GM12878 (cell line): Measurements from ENCODE around the gene IQGAP1. TPM values are rescaled to one million over a fixed set of nuclear protein-coding genes. Genes with fewer than 3 reads are reported as not detected.
A peak's percentile ranks its signal among the peaks of the same experiment; 100 is the strongest.

Experiments
- ATF2 ChIP-seq: IDR thresholded peaks from 2 replicates; pipeline ENCODE4 v1.6.1; 2012; ENCODE audit warnings: low read length, inconsistent platforms
- SPI1 ChIP-seq: IDR thresholded peaks from 2 replicates; pipeline ENCODE4 v1.6.1; 2011; ENCODE audit warnings: low read depth, mild to moderate bottlenecking, low read length, moderate library complexity, borderline replicate concordance; ENCODE audit not compliant: insufficient read depth
- polyA plus RNA-seq, 11 experiments: library from polyadenylated mRNA; depleted of rRNA in 4 of 11; unstranded in 6 of 11; stranded (reverse) in 5 of 11; fragments of >200 nt; fragmentation: Nextera tagmentation in 4 of 11; fragmentation: Illumina TruSeq in 1 of 11; extraction: Ambion mirVana in 4 of 11; extraction: Trizol in 1 of 11; gene quantifications; 1 replicate in 1 of 11; 2 replicates in 10 of 11; pipeline versions ENCODE4 v1.2.1 to v1.2.3, GENCODE V29; 2011 to 2016; ENCODE audit warnings: inconsistent platforms in 2 of 11, missing spikeins in 2 of 11, low read depth in 1 of 11
- small RNA-seq: library from RNA; depleted of rRNA; stranded (forward); fragments of <200 nt; gene quantifications from one replicate; pipeline ENCODE3, GENCODE V24; 2014
- total RNA-seq, 4 experiments: library from RNA; depleted of rRNA in 3 of 4; stranded (reverse); fragments of >200 nt in 3 of 4; fragmentation: Illumina TruSeq in 1 of 4; extraction: Trizol in 1 of 4; gene quantifications; 2 replicates each; pipeline versions ENCODE4 v1.2.1 to v1.2.3, GENCODE V29; 2013 to 2021
- TF ChIP-seq, protein P1 (sequence below): IDR thresholded peaks from 2 replicates; pipeline ENCODE4 v1.6.1; 2011; ENCODE audit warnings: low read depth, mild to moderate bottlenecking, low read length, moderate library complexity, borderline replicate concordance; ENCODE audit errors: extremely low read depth

IQGAP1 gene
- total and polyA plus RNA-seq, 10 of the 15 experiments (the other 5 are each of a cell fraction or from before 2014, with no cell fraction given), result 65.2 to 250 (median 112) TPM

DNA sequence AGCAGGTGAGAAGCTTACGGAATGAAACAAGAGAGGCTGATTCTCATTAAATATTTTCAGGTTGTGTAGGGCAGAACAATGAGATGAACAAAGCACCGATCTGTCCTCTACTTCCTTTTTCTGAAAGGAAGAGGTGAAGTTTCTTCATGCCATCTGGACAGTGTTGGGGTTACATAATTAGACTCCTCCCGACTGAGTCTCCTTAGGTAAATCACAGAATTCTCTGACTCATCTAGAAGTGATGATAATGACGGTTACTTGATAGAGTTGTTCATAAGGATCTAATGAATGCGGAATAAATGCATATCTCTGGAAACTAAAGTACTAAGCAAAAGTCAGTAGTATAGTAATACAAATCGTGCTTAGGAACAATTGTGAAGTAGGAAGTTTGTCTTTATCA lies 162.9 kb downstream of the IQGAP1 start (continued):
- TF ChIP-seq SPI1 (0 out of 2 replicates have a peak, but pooled peaks have one; percentile 11), ATF2 (no peak)
- TF ChIP-seq, protein P1, sequence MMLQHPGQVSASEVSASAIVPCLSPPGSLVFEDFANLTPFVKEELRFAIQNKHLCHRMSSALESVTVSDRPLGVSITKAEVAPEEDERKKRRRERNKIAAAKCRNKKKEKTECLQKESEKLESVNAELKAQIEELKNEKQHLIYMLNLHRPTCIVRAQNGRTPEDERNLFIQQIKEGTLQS, result no peak

Small RNAs within 50 kb of the gene (small RNA-seq; reads per million reads assigned to genes)
- not detected for gene NDUFA3P4

Other genes starting within 250 kb of the IQGAP1 start
- gene SEMA4B, start 186.9 kb upstream of the IQGAP1 start, total RNA-seq (2014; rRNA removed), result 10.4 and 13.4 TPM in 2 replicates
- 7.7 and 8.8 TPM in 2 replicates for gene SEMA4B, start 186.9 kb upstream of the IQGAP1 start, total RNA-seq (2014; rRNA removed; fragmentation: Illumina TruSeq; extraction: Trizol)
- gene SEMA4B, start 186.9 kb upstream of the IQGAP1 start, total RNA-seq (2021), result 23.5 and 26.0 TPM in 2 replicates
- 3.9 and 8.7 TPM in 2 replicates for gene SEMA4B, start 186.9 kb upstream of the IQGAP1 start, polyA plus RNA-seq (2011; rRNA removed)
- 3.7 and 8.1 TPM in 2 replicates for gene SEMA4B, start 186.9 kb upstream of the IQGAP1 start, polyA plus RNA-seq (2014; fragmentation: Illumina TruSeq; extraction: Trizol)
- gene SEMA4B, start 186.9 kb upstream of the IQGAP1 start, polyA plus RNA-seq (2014; fragmentation: Nextera tagmentation; extraction: Ambion mirVana), result 1 to 10 TPM in 1 of 2 experiments, under 1 TPM in 1; 0.87 to 1.4 TPM
- 16.3 and 18.1 TPM in 2 replicates for gene SEMA4B, start 186.9 kb upstream of the IQGAP1 start, polyA plus RNA-seq (2014; rRNA removed)
- 10 to 100 TPM in 1 of 2 experiments, 1 to 10 TPM in 1; 10.0 to 10.8 TPM for gene SEMA4B, start 186.9 kb upstream of the IQGAP1 start, polyA plus RNA-seq (2016; fragmentation: Nextera tagmentation; extraction: Ambion mirVana)
- gene CIB1, start 154.3 kb upstream of the IQGAP1 start, total RNA-seq (2014; rRNA removed), result 67.1 and 73.8 TPM in 2 replicates
- gene CIB1, start 154.3 kb upstream of the IQGAP1 start, total RNA-seq (2014; rRNA removed; fragmentation: Illumina TruSeq; extraction: Trizol), result 51.4 and 53.0 TPM in 2 replicates
- 80.8 and 88.8 TPM in 2 replicates for gene CIB1, start 154.3 kb upstream of the IQGAP1 start, total RNA-seq (2021)
- gene CIB1, start 154.3 kb upstream of the IQGAP1 start, polyA plus RNA-seq (2011; rRNA removed), result 78.5 and 155 TPM in 2 replicates
- gene CIB1, start 154.3 kb upstream of the IQGAP1 start, polyA plus RNA-seq (2014; fragmentation: Illumina TruSeq; extraction: Trizol), result 42.7 and 83.0 TPM in 2 replicates
- 10 to 100 TPM; 10.8 to 42.5 TPM for gene CIB1, start 154.3 kb upstream of the IQGAP1 start, polyA plus RNA-seq (2014; fragmentation: Nextera tagmentation; extraction: Ambion mirVana)
- 141 and 142 TPM in 2 replicates for gene CIB1, start 154.3 kb upstream of the IQGAP1 start, polyA plus RNA-seq (2014; rRNA removed)
- gene CIB1, start 154.3 kb upstream of the IQGAP1 start, polyA plus RNA-seq (2016; fragmentation: Nextera tagmentation; extraction: Ambion mirVana), result 100 to 1,000 TPM; 128 to 134 TPM
- 5.2 and 5.6 TPM in 2 replicates for gene GDPGP1, start 154.0 kb upstream of the IQGAP1 start, total RNA-seq (2014; rRNA removed)
- gene GDPGP1, start 154.0 kb upstream of the IQGAP1 start, total RNA-seq (2014; rRNA removed; fragmentation: Illumina TruSeq; extraction: Trizol), result 2.7 and 3.5 TPM in 2 replicates
- 7.8 and 8.9 TPM in 2 replicates for gene GDPGP1, start 154.0 kb upstream of the IQGAP1 start, total RNA-seq (2021)
- 1.5 and 3.2 TPM in 2 replicates for gene GDPGP1, start 154.0 kb upstream of the IQGAP1 start, polyA plus RNA-seq (2011; rRNA removed)
- 0.90 and 2.2 TPM in 2 replicates for gene GDPGP1, start 154.0 kb upstream of the IQGAP1 start, polyA plus RNA-seq (2014; fragmentation: Illumina TruSeq; extraction: Trizol)
- gene GDPGP1, start 154.0 kb upstream of the IQGAP1 start, polyA plus RNA-seq (2014; fragmentation: Nextera tagmentation; extraction: Ambion mirVana), result under 1 TPM; 0.68 to 0.85 TPM
- 4.3 TPM in 2 replicates for gene GDPGP1, start 154.0 kb upstream of the IQGAP1 start, polyA plus RNA-seq (2014; rRNA removed)
- gene GDPGP1, start 154.0 kb upstream of the IQGAP1 start, polyA plus RNA-seq (2016; fragmentation: Nextera tagmentation; extraction: Ambion mirVana), result 1 to 10 TPM; 2.1 to 3.8 TPM
- gene TTLL13, start 138.7 kb upstream of the IQGAP1 start, total RNA-seq (2014; rRNA removed), result 0.05 and 0.11 TPM in 2 replicates
- 0.09 TPM in 1 of 2 replicates, not detected in the other for gene TTLL13, start 138.7 kb upstream of the IQGAP1 start, total RNA-seq (2014; rRNA removed; fragmentation: Illumina TruSeq; extraction: Trizol)
- 0.13 and 0.19 TPM in 2 replicates for gene TTLL13, start 138.7 kb upstream of the IQGAP1 start, total RNA-seq (2021)
- gene TTLL13, start 138.7 kb upstream of the IQGAP1 start, polyA plus RNA-seq (2011; rRNA removed), result 0.26 and 0.27 TPM in 2 replicates
- 0.13 and 0.22 TPM in 2 replicates for gene TTLL13, start 138.7 kb upstream of the IQGAP1 start, polyA plus RNA-seq (2014; fragmentation: Illumina TruSeq; extraction: Trizol)
- under 1 TPM in 1 of 2 experiments, not detected in 1; 0.03 TPM for gene TTLL13, start 138.7 kb upstream of the IQGAP1 start, polyA plus RNA-seq (2014; fragmentation: Nextera tagmentation; extraction: Ambion mirVana)
- 0.17 and 0.22 TPM in 2 replicates for gene TTLL13, start 138.7 kb upstream of the IQGAP1 start, polyA plus RNA-seq (2014; rRNA removed)
- gene TTLL13, start 138.7 kb upstream of the IQGAP1 start, polyA plus RNA-seq (2016; fragmentation: Nextera tagmentation; extraction: Ambion mirVana), result under 1 TPM; 0.09 to 0.32 TPM
- gene NGRN, start 122.6 kb upstream of the IQGAP1 start, total RNA-seq (2014; rRNA removed), result 22.9 and 26.0 TPM in 2 replicates
- gene NGRN, start 122.6 kb upstream of the IQGAP1 start, total RNA-seq (2014; rRNA removed; fragmentation: Illumina TruSeq; extraction: Trizol), result 17.8 and 18.2 TPM in 2 replicates
- gene NGRN, start 122.6 kb upstream of the IQGAP1 start, total RNA-seq (2021), result 22.9 and 25.7 TPM in 2 replicates
- 28.4 and 29.5 TPM in 2 replicates for gene NGRN, start 122.6 kb upstream of the IQGAP1 start, polyA plus RNA-seq (2011; rRNA removed)
- 18.3 and 20.8 TPM in 2 replicates for gene NGRN, start 122.6 kb upstream of the IQGAP1 start, polyA plus RNA-seq (2014; fragmentation: Illumina TruSeq; extraction: Trizol)
- 10 to 100 TPM in 1 of 2 experiments, 1 to 10 TPM in 1; 5.8 to 11.2 TPM for gene NGRN, start 122.6 kb upstream of the IQGAP1 start, polyA plus RNA-seq (2014; fragmentation: Nextera tagmentation; extraction: Ambion mirVana)
- 22.2 and 23.6 TPM in 2 replicates for gene NGRN, start 122.6 kb upstream of the IQGAP1 start, polyA plus RNA-seq (2014; rRNA removed)
- gene NGRN, start 122.6 kb upstream of the IQGAP1 start, polyA plus RNA-seq (2016; fragmentation: Nextera tagmentation; extraction: Ambion mirVana), result 10 to 100 TPM; 29.2 to 31.3 TPM
- 1.5 and 1.7 TPM in 2 replicates for gene ZNF774, start 36.0 kb upstream of the IQGAP1 start, total RNA-seq (2014; rRNA removed)
- gene ZNF774, start 36.0 kb upstream of the IQGAP1 start, total RNA-seq (2014; rRNA removed; fragmentation: Illumina TruSeq; extraction: Trizol), result 1.7 and 2.3 TPM in 2 replicates
- 1.7 TPM in 2 replicates for gene ZNF774, start 36.0 kb upstream of the IQGAP1 start, total RNA-seq (2021)
- 0.87 and 0.98 TPM in 2 replicates for gene ZNF774, start 36.0 kb upstream of the IQGAP1 start, polyA plus RNA-seq (2011; rRNA removed)
- 2.0 and 2.4 TPM in 2 replicates for gene ZNF774, start 36.0 kb upstream of the IQGAP1 start, polyA plus RNA-seq (2014; fragmentation: Illumina TruSeq; extraction: Trizol)
- gene ZNF774, start 36.0 kb upstream of the IQGAP1 start, polyA plus RNA-seq (2014; fragmentation: Nextera tagmentation; extraction: Ambion mirVana), result under 1 TPM; 0.35 to 0.40 TPM
- 2.2 and 2.5 TPM in 2 replicates for gene ZNF774, start 36.0 kb upstream of the IQGAP1 start, polyA plus RNA-seq (2014; rRNA removed)
- gene ZNF774, start 36.0 kb upstream of the IQGAP1 start, polyA plus RNA-seq (2016; fragmentation: Nextera tagmentation; extraction: Ambion mirVana), result 1 to 10 TPM in 1 of 2 experiments, under 1 TPM in 1; 0.54 to 1.8 TPM
- gene CRTC3, start 141.7 kb downstream of the IQGAP1 start, total RNA-seq (2014; rRNA removed), result 16.9 and 17.0 TPM in 2 replicates
- 20.3 and 23.4 TPM in 2 replicates for gene CRTC3, start 141.7 kb downstream of the IQGAP1 start, total RNA-seq (2014; rRNA removed; fragmentation: Illumina TruSeq; extraction: Trizol)
- 34.4 and 36.9 TPM in 2 replicates for gene CRTC3, start 141.7 kb downstream of the IQGAP1 start, total RNA-seq (2021)
- gene CRTC3, start 141.7 kb downstream of the IQGAP1 start, polyA plus RNA-seq (2011; rRNA removed), result 12.6 and 19.0 TPM in 2 replicates
- 22.6 and 26.0 TPM in 2 replicates for gene CRTC3, start 141.7 kb downstream of the IQGAP1 start, polyA plus RNA-seq (2014; fragmentation: Illumina TruSeq; extraction: Trizol)
- 1 to 10 TPM; 3.5 to 4.2 TPM for gene CRTC3, start 141.7 kb downstream of the IQGAP1 start, polyA plus RNA-seq (2014; fragmentation: Nextera tagmentation; extraction: Ambion mirVana)
- gene CRTC3, start 141.7 kb downstream of the IQGAP1 start, polyA plus RNA-seq (2014; rRNA removed), result 22.2 and 22.9 TPM in 2 replicates
- 10 to 100 TPM; 18.3 to 18.9 TPM for gene CRTC3, start 141.7 kb downstream of the IQGAP1 start, polyA plus RNA-seq (2016; fragmentation: Nextera tagmentation; extraction: Ambion mirVana)